Heart left ventricle (tissue), 16 donors: ENCODE data around the gene FAM83C. TPM values are rescaled to one million over a fixed set of nuclear protein-coding genes. Genes with fewer than 3 reads are reported as not detected.

Experiments used
- ATAC-seq, 4 donors: fragments of 200-7000 bp; cut with Tn5 transposase; one replicate each; pipeline ENCODE4 v1.9.1; 2020 to 2022; ENCODE audit warnings: moderate library complexity in 4 of 4, mild to moderate bottlenecking in 3 of 4, moderate number of reproducible peaks in 1 of 4
- DNase-seq, 5 donors: peaks; one replicate each; pipeline ENCODE4 v3.0.0-alpha.2; 2020
- H3K27ac ChIP-seq, 12 donors: fragments of 200-600 bp; sonication (generic) in 4 of 12; one replicate each; pipeline versions ENCODE4 v1.5.0 to v1.8.0; 2016 to 2022; ENCODE audit warnings: mild to moderate bottlenecking in 2 of 12
- H3K27me3 ChIP-seq, 9 donors: fragments of 200-600 bp; sonication (generic) in 2 of 9; one replicate each; pipeline versions ENCODE4 v1.5.1 to v1.8.0; 2016 to 2022; ENCODE audit warnings: mild to moderate bottlenecking in 3 of 9
- H3K36me3 ChIP-seq, 9 donors: fragments of 200-600 bp; sonication (generic) in 2 of 9; one replicate each; pipeline versions ENCODE4 v1.5.0 to v1.8.0; 2018 to 2022; ENCODE audit warnings: mild to moderate bottlenecking in 2 of 9
- H3K4me1 ChIP-seq, 12 donors: fragments of 200-600 bp; sonication (generic) in 4 of 12; one replicate each; pipeline versions ENCODE4 v1.5.0 to v1.8.0; 2016 to 2022; ENCODE audit warnings: mild to moderate bottlenecking in 3 of 12
- H3K4me3 ChIP-seq, 12 donors: fragments of 200-600 bp; sonication (generic) in 4 of 12; one replicate each; pipeline versions ENCODE4 v1.5.0 to v1.8.0; 2017 to 2022; ENCODE audit warnings: mild to moderate bottlenecking in 9 of 12, moderate library complexity in 4 of 12
- H3K9me3 ChIP-seq, 12 donors: fragments of 200-600 bp; sonication (generic) in 4 of 12; one replicate each; pipeline versions ENCODE4 v1.5.0 to v1.8.0; 2016 to 2022; ENCODE audit warnings: mild to moderate bottlenecking in 1 of 12
- CTCF ChIP-seq, 12 donors: fragments of 200-600 bp; sonication (generic) in 4 of 12; IDR thresholded peaks; one replicate each; pipeline versions ENCODE4 v1.5.0 to v1.8.0; 2018 to 2022; ENCODE audit warnings: antibody characterized with exemption in 12 of 12, mild to moderate bottlenecking in 5 of 12
- POLR2A ChIP-seq, 2 donors: fragments of 450-650 bp; IDR thresholded peaks; one replicate each; pipeline ENCODE4 v1.6.1; 2017; ENCODE audit warnings: antibody characterized with exemption in 2 of 2, mild to moderate bottlenecking in 2 of 2, moderate library complexity in 2 of 2
- WGBS, 4 donors: extraction: QIAGEN DNeasy Blood & Tissue Kit in 2 of 4; methylation state at CpG; one replicate each; pipeline versions ENCODE4 v1.1.5 to v1.1.7; 2013 to 2018; 5-methylcytosine and 5-hydroxymethylcytosine counted together
- intact Hi-C, 10 donors: fragments of 100-400 bp; cut with DNase I; formaldehyde crosslinking; loops; one replicate each; pipeline versions ENCODE4 v1.11.1 to v1.14.2; 2022
- polyA plus RNA-seq, 2 donors: library from polyadenylated mRNA; stranded (reverse); fragments of 200-250 nt; gene quantifications; one replicate each; pipeline ENCODE4 v1.2.3, GENCODE V29; 2013
- total RNA-seq, 9 donors: library from RNA; depleted of rRNA in 2 of 9; stranded (reverse); fragments of >200 nt in 2 of 9; fragmentation: NEBNext Ultra II Directional in 3 of 9; extraction: Animal tissue kit (Norgen Biotek cat#: 25700) in 3 of 9; gene quantifications; one replicate each; pipeline versions ENCODE4 v1.1.0 to v1.2.4, GENCODE V29; 2016 to 2023
- donor health status: ischemic (EF 13 %, LVEDD 7.1; RV severe dilation, severe dysfunction).
- donor health status: healthy with polysubstance abuse.
- donor health status: DM: no; HTN: yes; CAD: no.
- donor health status: DM: no; HTN: no; CAD: no.
- donor health status: ischemic (EF 25% LVEDD 6.9; RV normal size, moderate dysfunction).
- donor health status: ischemic (EF 25% LVEDD 5.7; RV mildly dilated, moderate dysfunction).
- donor health status: healthy.
- donor health status: DM: yes; HTN: yes; CAD: no.
- donor health status: ischemic (EF 35%, LVEDD 5.7; RV mildly dilated, moderate dysfunction).
- donor health status: nonischemic (EF 11% LVEDD 7.7; RV severe dilation, severe dysfunction).
- donor health status: DM: yes; HTN: yes; CAD: no.
- donor health status: PGD.
- donor health status: ischemic (EF 29% LVEDD 5.4; RV normal size, mild dysfunction).
- donor health status: nonischemic (EF 23%, LVEDD 6.1; RV moderate dilation, normal function).

FAM83C gene
- total and polyA plus RNA-seq, 11 donors, result not detected

- TF ChIP-seq POLR2A (IDR thresholded peaks at IDR 0.05), result no peak
- TF ChIP-seq CTCF (IDR thresholded peaks at IDR 0.05), result no peak
- Histone ChIP-seq H3K4me3 (no peak overlapping the region), H3K4me1 (peaks cover 0 to 26% (median 10%) of the 10 kb centered on the region in 12 donors), H3K9me3 (no peaks in the 10 kb centered on the region), H3K36me3 (peaks cover 0 to 18% (median 8%) of the 10 kb centered on the region in 9 donors), H3K27ac (peak overlapping the region in 1 of 12 donors; percentile 38), H3K27me3 (no peaks in the 10 kb centered on the region)
- DNase-seq (no peak), ATAC-seq (no peak)
- 73 to 81% (median 77%) methylated on average over 6 of the region's 6 CpGs for WGBS, 4 donors
- intact Hi-C loops, result loop anchor here in 4 of 10 donors (2.0 to 5.0 kb wide), 2 partner anchors 136 to 145 kb away; partner anchors contain the start of gene GDF5 (in 1 of the 4)
These were observed 10.5 kb upstream of the FAM83C start for GRCh38 chr20:35302421-35303335.

DNA sequence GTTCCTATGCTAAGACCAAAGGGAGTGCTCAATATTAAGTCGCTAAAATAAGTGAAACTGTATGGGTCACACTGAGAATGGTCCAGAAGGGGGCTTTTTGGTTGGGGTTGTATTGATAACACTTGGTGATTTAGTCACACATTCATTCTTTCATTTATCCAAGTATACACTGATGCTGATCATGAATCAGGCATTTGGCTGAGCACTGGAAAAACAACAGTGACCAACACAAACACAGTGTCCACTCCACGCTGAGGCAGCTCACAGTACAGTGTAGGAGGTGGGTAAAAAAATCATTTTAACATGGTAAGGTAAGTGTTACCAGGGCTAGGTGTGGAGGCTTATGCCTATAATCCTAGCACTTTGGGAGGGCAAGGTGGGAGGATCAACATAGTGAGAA, 9.2 kb upstream of the FAM83C start:
- peaks cover 0 to 18% (median 8%) of the 10 kb centered on the region in 9 donors for H3K36me3 ChIP-seq
- peaks cover 0 to 13% (median 1%) of the 10 kb centered on the region in 12 donors for H3K4me1 ChIP-seq
- 87 to 94% (median 93%) methylated on average over 2 of the region's 2 CpGs for WGBS, 4 donors
- no peak for ATAC-seq
- no peaks in the 10 kb centered on the region for H3K9me3 ChIP-seq
- intact Hi-C loops, result loop anchor here in 3 of 10 donors (5.0 kb wide), 1 partner anchor 146 kb away; no protein-coding TSS in a partner anchor
- H3K4me3 ChIP-seq, result no peak overlapping the region
- TF ChIP-seq POLR2A (IDR thresholded peaks at IDR 0.05) (no peak), CTCF (IDR thresholded peaks at IDR 0.05) (no peak)
- H3K27me3 ChIP-seq, result peaks cover 0 to under 1% (median 0%) of the 10 kb centered on the region in 9 donors
- no peak for DNase-seq
- H3K27ac ChIP-seq, result no peak overlapping the region

- Histone ChIP-seq H3K27ac (no peak overlapping the region), H3K36me3 (peaks cover 0 to 12% (median under 1%) of the 10 kb centered on the region in 9 donors), H3K27me3 (peaks cover 0 to 8% (median 0%) of the 10 kb centered on the region in 9 donors), H3K4me3 (no peak overlapping the region), H3K4me1 (peaks cover 0 to 13% (median 1%) of the 10 kb centered on the region in 12 donors), H3K9me3 (no peaks in the 10 kb centered on the region)
- 87 to 93% (median 88%) methylated on average over 4 of the region's 4 CpGs for WGBS, 4 donors
- DNase-seq, result peak in 1 of 5 donors; percentile 10
- no peak for TF ChIP-seq POLR2A (IDR thresholded peaks at IDR 0.05)
- TF ChIP-seq CTCF (IDR thresholded peaks at IDR 0.05), result no peak
- ATAC-seq, result no peak
- intact Hi-C loops, result loop anchor here in 3 of 10 donors (5.0 kb wide), 1 partner anchor 147 kb away; no protein-coding TSS in a partner anchor
These were observed 8.4 kb upstream of the FAM83C start for GRCh38 chr20:35300469-35301262.
